HepG2 (cell line): Measurements from ENCODE around the gene PCDHGA1. TPM values are rescaled to one million over a fixed set of nuclear protein-coding genes. Genes with fewer than 3 reads are reported as not detected.

ENCODE experiments used
- ATAC-seq: fragments of 200-7000 bp; cut with Tn5 transposase; 3 replicates; pipeline ENCODE4 v1.9.1; 2020; ENCODE audit warnings: mild to moderate bottlenecking, moderate library complexity
- BruUV-seq: library from RNA; stranded (reverse); fragments of 400-500 nt; replicated peaks from 2 replicates; lab custom pipeline; 2021; lab: Mats Ljungman, UMichigan
- CTCF ChIA-PET: fragments of 300-600 bp; formaldehyde crosslinking; extraction: SDS; loops from one replicate; lab custom pipeline; 2021; ENCODE audit warnings: low total read pairs, inconsistent platforms, low intra/inter-chr PET ratio; lab: Yijun Ruan, JAX
- POLR2A ChIA-PET: fragments of 350-600 bp; sonication (Branson Sonifier 250); formaldehyde crosslinking; loops from one replicate; lab custom pipeline; 2020; ENCODE audit warnings: antibody characterized with exemption, inconsistent platforms; lab: Yijun Ruan, JAX
- DNase-seq: peaks from one replicate; pipeline ENCODE4 v3.0.0-alpha.2; 2015; ENCODE audit warnings: low spot score
- FAIRE-seq: peaks from 3 replicates; lab custom pipeline; 2011; peaks lifted over from hg19 to GRCh38; lab: Jason Lieb, UNC
- H2AFZ ChIP-seq: one replicate; pipeline ENCODE4 v1.6.1; 2011; ENCODE audit warnings: low read length, inconsistent platforms
- H3K27ac ChIP-seq: fragments of 300-600 bp; 3 replicates; pipeline ENCODE4 v1.8.0; 2011; ENCODE audit warnings: mixed run types, mild to moderate bottlenecking, mixed read lengths, low read length, inconsistent platforms; ENCODE audit not compliant: insufficient read depth; ENCODE audit errors: extremely low read length
- H3K27me3 ChIP-seq, 2 experiments: fragments of 200-600 bp in 1 of 2; 2 replicates in 1 of 2; 3 replicates in 1 of 2; pipeline versions ENCODE4 v1.6.0 to v1.8.0; 2011; ENCODE audit warnings: low read length in 2 of 2, mild to moderate bottlenecking in 2 of 2, moderate library complexity in 2 of 2, inconsistent platforms in 1 of 2; ENCODE audit not compliant: insufficient read depth in 2 of 2, control insufficient read depth in 1 of 2
- H3K36me3 ChIP-seq, 2 experiments: fragments of 200-600 bp in 1 of 2; replicated peaks in 1 of 2; 2 replicates in 1 of 2; 3 replicates in 1 of 2; pipeline versions ENCODE4 v1.5.1 to v1.8.0; 2011; ENCODE audit warnings: low read length in 2 of 2, inconsistent platforms in 1 of 2; ENCODE audit not compliant: insufficient read depth in 2 of 2, control insufficient read depth in 1 of 2
- H3K4me1 ChIP-seq: 2 replicates; pipeline ENCODE4 v1.5.1; 2012; ENCODE audit warnings: low read length, inconsistent platforms; ENCODE audit not compliant: insufficient read depth
- H3K4me2 ChIP-seq: 2 replicates; pipeline ENCODE4 v1.6.0; 2011; ENCODE audit warnings: low read depth, low read length, inconsistent platforms
- H3K4me3 ChIP-seq, 3 experiments: fragments of 200-600 bp in 1 of 3; sonication (generic), shearing (Covaris generic) in 1 of 3; replicated peaks in 1 of 3; 2 replicates each; pipeline ENCODE4 v1.5.1; 2011 to 2016; ENCODE audit warnings: low read length in 3 of 3, inconsistent platforms in 2 of 3, low read depth in 2 of 3, mild to moderate bottlenecking in 2 of 3, control low read depth in 1 of 3, mixed read lengths in 1 of 3; ENCODE audit not compliant: insufficient read depth in 1 of 3
- H3K79me2 ChIP-seq: one replicate; pipeline ENCODE4 v1.6.1; 2011; ENCODE audit warnings: low read length, inconsistent platforms; ENCODE audit not compliant: insufficient read depth
- H3K9ac ChIP-seq: 2 replicates; pipeline ENCODE4 v1.6.0; 2011; ENCODE audit warnings: mild to moderate bottlenecking, low read depth, low read length, inconsistent platforms; ENCODE audit not compliant: insufficient read depth
- H3K9me3 ChIP-seq: 2 replicates; pipeline ENCODE4 v1.5.1; 2012; ENCODE audit warnings: mild to moderate bottlenecking, low read length
- H4K20me1 ChIP-seq: 2 replicates; pipeline ENCODE4 v1.6.0; 2011; ENCODE audit warnings: inconsistent platforms, mild to moderate bottlenecking, low read length, moderate library complexity; ENCODE audit not compliant: insufficient read depth
- CTCF ChIP-seq: sonication (generic); formaldehyde crosslinking; IDR thresholded peaks from 2 replicates; pipeline ENCODE4 v1.5.0; 2020; ENCODE audit warnings: mild to moderate bottlenecking, missing genetic modification reagents, moderate library complexity
- DZIP1 ChIP-seq: sonication (generic); formaldehyde crosslinking; IDR thresholded peaks from 2 replicates; pipeline ENCODE4 v1.5.0; 2020; ENCODE audit warnings: mild to moderate bottlenecking, missing genetic modification reagents
- POGK ChIP-seq: sonication (generic); formaldehyde crosslinking; conservative IDR thresholded peaks from 2 replicates; pipeline ENCODE4 v1.8.0; 2022; ENCODE audit warnings: mild to moderate bottlenecking, moderate library complexity, missing genetic modification reagents
- POLR2A ChIP-seq, 2 experiments: IDR thresholded peaks; 2 replicates each; pipeline ENCODE4 v1.6.1; 2011; ENCODE audit warnings: low read depth in 2 of 2, low read length in 2 of 2, mild to moderate bottlenecking in 1 of 2, moderate library complexity in 1 of 2; ENCODE audit not compliant: insufficient read depth in 1 of 2
- POLR2G ChIP-seq: fragments of 200-400 bp; formaldehyde crosslinking; IDR thresholded peaks from 2 replicates; pipeline ENCODE4 v1.6.1; 2018; ENCODE audit warnings: mild to moderate bottlenecking, low read depth, low read length, moderate library complexity
- SKI ChIP-seq: fragments of 450-650 bp; IDR thresholded peaks from one replicate; pipeline ENCODE4 v1.6.1; 2018; ENCODE audit warnings: mild to moderate bottlenecking; ENCODE audit not compliant: partially characterized antibody
- SKIL ChIP-seq: sonication (generic); formaldehyde crosslinking; IDR thresholded peaks from 2 replicates; pipeline ENCODE4 v1.8.0; 2022; ENCODE audit warnings: missing genetic modification reagents, mild to moderate bottlenecking, moderate library complexity, borderline replicate concordance
- SP5 ChIP-seq: IDR thresholded peaks from 2 replicates; pipeline ENCODE4 v1.6.1; 2016; ENCODE audit warnings: low read depth, borderline replicate concordance
- TBX3 ChIP-seq: fragments of 450-650 bp; IDR thresholded peaks from 2 replicates; pipeline ENCODE4 v1.6.1; 2017; ENCODE audit warnings: antibody characterized with exemption, mild to moderate bottlenecking, inconsistent platforms, borderline replicate concordance
- ZNF484 ChIP-seq: sonication (generic); formaldehyde crosslinking; IDR thresholded peaks from 2 replicates; pipeline ENCODE4 v1.5.1; 2020; ENCODE audit warnings: mild to moderate bottlenecking, low read depth, missing genetic modification reagents, borderline replicate concordance
- ZNF567 ChIP-seq: sonication (generic); formaldehyde crosslinking; IDR thresholded peaks from 2 replicates; pipeline ENCODE4 v1.8.1; 2023; ENCODE audit warnings: mild to moderate bottlenecking, missing genetic modification reagents, borderline replicate concordance
- ZSCAN21 ChIP-seq: sonication (generic); formaldehyde crosslinking; IDR thresholded peaks from 2 replicates; pipeline ENCODE4 v1.8.0; 2022; ENCODE audit warnings: mild to moderate bottlenecking, missing genetic modification reagents, moderate library complexity, borderline replicate concordance
- WGBS: methylation state at CpG from one replicate; pipeline ENCODE4 v1.1.6; 2017; ENCODE audit warnings: low lambda C conversion rate; 5-methylcytosine and 5-hydroxymethylcytosine counted together
- in situ Hi-C: cut with HindIII; loops from 2 replicates; pipeline ENCODE4 v1.10.0; 2017; ENCODE audit warnings: low pct_unique_long_range_greater_than_20kb; ENCODE audit not compliant: extremely low pct_ligation_motif_present
- intact Hi-C: fragments of 100-400 bp; cut with micrococcal nuclease; formaldehyde crosslinking; loops from one replicate; pipeline ENCODE4 v1.10.0; 2022; ENCODE audit not compliant: unreplicated experiment
- polyA plus RNA-seq, 8 experiments: library from polyadenylated mRNA; depleted of rRNA in 3 of 8; stranded (reverse) in 7 of 8; unstranded in 1 of 8; fragments of >200 nt; fragmentation: Illumina TruSeq in 4 of 8; extraction: Trizol in 4 of 8; gene quantifications; 2 replicates each; pipeline versions ENCODE4 v1.2.1 to v1.2.3, GENCODE V29; 2011 to 2016; ENCODE audit warnings: low read depth in 4 of 8, missing spikeins in 1 of 8, mixed read lengths in 1 of 8; ENCODE audit not compliant: insufficient read depth in 1 of 8
- total RNA-seq, 5 experiments: library from RNA; depleted of rRNA; stranded (reverse); fragments of >200 nt; fragmentation: Illumina TruSeq; extraction: Trizol; gene quantifications; 2 replicates each; pipeline ENCODE4 v1.2.3, GENCODE V29; 2016; ENCODE audit warnings: low read depth in 1 of 5

PCDHGA1 gene
- total and polyA plus RNA-seq, 2 of the 13 experiments (the other 11 are each of a cell fraction or from before 2014, with no cell fraction given), result 0.31 to 0.40 TPM

- TF ChIP-seq ZSCAN21 (CRISPR knock-in tag) (no peak), POGK (no peak), POLR2A (IDR thresholded peaks at IDR 0.05; ENCODE audit: insufficient read depth in 1 of 2, low read depth in 2 of 2, low read length in 2 of 2) (peak in 1 of 2 experiments; percentile 39; a peak in 1 of 4 replicates), CTCF (CRISPR knock-in tag) (peak; percentile 77), POLR2G (peak; percentile 34; the same call in 1 of the 2 replicates)
Measured at GRCh38 chr5:141326088-141326854, 4.0 kb upstream of the PCDHGA1 start (continued).

- no peaks in the 10 kb centered on the region for H3K79me2 ChIP-seq
- no peak for ATAC-seq
- ChIA-PET CTCF (no interaction called here), POLR2A (no interaction called here)
- TF ChIP-seq ZNF567 (CRISPR knock-in tag), result no peak
- TF ChIP-seq ZNF484 (CRISPR knock-in tag), result no peak
- TF ChIP-seq SKI, result no peak
- no peak for TF ChIP-seq TBX3
- no peak for TF ChIP-seq SKIL (CRISPR knock-in tag)
- TF ChIP-seq SP5 (CRISPR knock-in tag), result no peak
- no peak for TF ChIP-seq DZIP1
- BruUV-seq, result no TSS peak
- no peaks in the 10 kb centered on the region for H4K20me1 ChIP-seq
- WGBS, result no CpG with 5 or more reads among the region's 8 CpGs
- in situ Hi-C loops (no loop called here), intact Hi-C loops (loop anchor here (5.0 kb wide), 1 partner anchor 234 kb away; no protein-coding TSS in a partner anchor)
- no peak overlapping the region for H3K27ac ChIP-seq
- peaks cover 15% of the 10 kb centered on the region for H3K4me1 ChIP-seq
- no peaks in the 10 kb centered on the region for H3K36me3 ChIP-seq
- H3K9me3 ChIP-seq, result 0 out of 2 replicates have a peak, but pooled peaks cover 4% of the 10 kb centered on the region
- FAIRE-seq, result no peak
- no peak overlapping the region for H3K9ac ChIP-seq
- no peak for DNase-seq
- H2AFZ ChIP-seq, result no peak overlapping the region
- no peak overlapping the region for H3K4me3 ChIP-seq
- H3K27me3 ChIP-seq, result peaks cover 0 to 15% of the 10 kb centered on the region in 2 experiments; a peak in 2 of 5 replicates
- H3K4me2 ChIP-seq, result no peak overlapping the region
Measured at GRCh38 chr5:141328231-141328630, 2.1 kb upstream of the PCDHGA1 start.
